Caco-2 (cell line): ENCODE data around the gene PLA2G2D. TPM values are rescaled to one million over a fixed set of nuclear protein-coding genes. Genes with fewer than 3 reads are reported as not detected.

Experiments
- BruUV-seq: library from RNA; stranded (reverse); fragments of 400-500 nt; replicated peaks from 2 replicates; lab custom pipeline; 2021; lab: Mats Ljungman, UMichigan
- CTCF ChIA-PET: fragments of 300-600 bp; sonication (Branson Sonifier 250); formaldehyde crosslinking; loops from one replicate; lab custom pipeline; 2022; ENCODE audit warnings: antibody characterized with exemption; lab: Charles Lee
- POLR2A ChIA-PET: fragments of 300-600 bp; sonication (Branson Sonifier 250); formaldehyde crosslinking; loops from one replicate; lab custom pipeline; 2022; ENCODE audit warnings: antibody characterized with exemption; lab: Charles Lee
- DNase-seq, 2 experiments: peaks; one replicate each; pipeline versions ENCODE4 v3.0.0 to v3.0.0-alpha.2; 2020 to 2022
- H3K27me3 ChIP-seq: replicated peaks from 2 replicates; pipeline ENCODE4 v1.6.0; 2011; ENCODE audit warnings: low read length; ENCODE audit not compliant: control insufficient read depth, insufficient read depth
- H3K36me3 ChIP-seq: 2 replicates; pipeline ENCODE4 v1.5.1; 2011; ENCODE audit warnings: low read length; ENCODE audit not compliant: control insufficient read depth, insufficient read depth
- H3K4me1 ChIP-seq: fragments of 250-450 bp; sonication (Bioruptor Pico); 2 replicates; pipeline ENCODE4 v1.5.1; 2020; ENCODE audit warnings: mild to moderate bottlenecking
- H3K4me3 ChIP-seq: 2 replicates; pipeline ENCODE4 v1.5.1; 2011; ENCODE audit warnings: low read depth, mild to moderate bottlenecking, control low read depth, low read length
- H3K9me3 ChIP-seq: fragments of 250-450 bp; sonication (Bioruptor Pico); 2 replicates; pipeline ENCODE4 v1.5.1; 2020; ENCODE audit warnings: mild to moderate bottlenecking, moderate library complexity
- H3K27ac Mint-ChIP-seq: one replicate; pipeline ENCODE4 v1.8.0; 2022; ENCODE audit warnings: mixed read lengths; ENCODE audit not compliant: unreplicated experiment
- H3K27me3 Mint-ChIP-seq: one replicate; pipeline ENCODE4 v1.8.0; 2022; ENCODE audit warnings: mixed read lengths; ENCODE audit not compliant: insufficient read depth, unreplicated experiment
- H3K36me3 Mint-ChIP-seq: one replicate; pipeline ENCODE4 v1.8.0; 2022; ENCODE audit warnings: mild to moderate bottlenecking, mixed read lengths; ENCODE audit not compliant: insufficient read depth, unreplicated experiment
- H3K4me1 Mint-ChIP-seq: one replicate; pipeline ENCODE4 v1.8.0; 2022; ENCODE audit warnings: low read depth, mixed read lengths; ENCODE audit not compliant: unreplicated experiment
- H3K4me3 Mint-ChIP-seq: one replicate; pipeline ENCODE4 v1.8.0; 2022; ENCODE audit warnings: mild to moderate bottlenecking, moderate library complexity, mixed read lengths; ENCODE audit not compliant: unreplicated experiment
- H3K9me3 Mint-ChIP-seq: one replicate; pipeline ENCODE4 v1.8.0; 2022; ENCODE audit warnings: mixed read lengths; ENCODE audit not compliant: unreplicated experiment
- CTCF ChIP-seq, 2 experiments: fragments of 200-600 bp in 1 of 2; IDR thresholded peaks; 1 replicate in 1 of 2; 2 replicates in 1 of 2; pipeline versions ENCODE4 v1.5.1 to v1.8.0; 2011 to 2022; ENCODE audit warnings: antibody characterized with exemption in 1 of 2, control low read depth in 1 of 2, inconsistent platforms in 1 of 2, low read depth in 1 of 2, low read length in 1 of 2, mild to moderate bottlenecking in 1 of 2, moderate library complexity in 1 of 2; ENCODE audit not compliant: insufficient read depth in 1 of 2, severe bottlenecking in 1 of 2, unreplicated experiment in 1 of 2
- intact Hi-C: fragments of 100-400 bp; cut with micrococcal nuclease; formaldehyde crosslinking; loops from one replicate; pipeline ENCODE4 v1.10.0; 2022; ENCODE audit not compliant: unreplicated experiment
- total RNA-seq: library from RNA; stranded (reverse); gene quantifications from 2 replicates; pipeline ENCODE4 v1.2.3, GENCODE V29; 2022

PLA2G2D gene
- total RNA-seq, 1 experiment from 2014 or later = not detected

GRCh38 chr1:20110679-20111078, 8.7 kb downstream of the PLA2G2D start:
- CTCF ChIA-PET = no interaction called here
- DNase-seq = no peak

GRCh38 chr1:20109223-20109856, 10.0 kb downstream of the PLA2G2D start:
- ChIA-PET CTCF (interaction anchor here (0.7 kb wide), 1 partner anchor 194 kb away, joined by 3 read pairs; no protein-coding TSS in a partner anchor), POLR2A (no interaction called here)
- no peaks in the 10 kb centered on the region for H3K36me3 Mint-ChIP-seq
- BruUV-seq = no TSS peak
- H3K27me3 Mint-ChIP-seq = no peaks in the 10 kb centered on the region
- H3K36me3 ChIP-seq = no peaks in the 10 kb centered on the region
- no peak for DNase-seq
- H3K4me3 ChIP-seq = no peak overlapping the region
- no peak overlapping the region for H3K4me3 Mint-ChIP-seq
- no peak overlapping the region for H3K27ac Mint-ChIP-seq
- no peaks in the 10 kb centered on the region for H3K9me3 ChIP-seq
- no peaks in the 10 kb centered on the region for H3K4me1 Mint-ChIP-seq
- no peak for TF ChIP-seq CTCF (IDR thresholded peaks at IDR 0.05; ENCODE audit: insufficient read depth in 1 of 2, low read depth in 1 of 2, low read length in 1 of 2, severe bottlenecking in 1 of 2, unreplicated experiment in 1 of 2)
- H3K4me1 ChIP-seq = no peaks in the 10 kb centered on the region
- H3K27me3 ChIP-seq = no peaks in the 10 kb centered on the region
- peaks cover 9% of the 10 kb centered on the region for H3K9me3 Mint-ChIP-seq
- intact Hi-C loops = no loop called here

More at GRCh38 chr1:20110679-20111078, 8.7 kb downstream of the PLA2G2D start:
- no TSS peak for BruUV-seq
- no peaks in the 10 kb centered on the region for H3K9me3 ChIP-seq
- H3K27me3 ChIP-seq = no peaks in the 10 kb centered on the region
- Mint-ChIP-seq H3K36me3 (no peaks in the 10 kb centered on the region), H3K4me3 (no peak overlapping the region), H3K9me3 (peaks cover 9% of the 10 kb centered on the region), H3K27me3 (no peaks in the 10 kb centered on the region), H3K27ac (no peak overlapping the region), H3K4me1 (no peaks in the 10 kb centered on the region)
- no peak overlapping the region for H3K4me3 ChIP-seq
- POLR2A ChIA-PET = no interaction called here
- no peaks in the 10 kb centered on the region for H3K4me1 ChIP-seq
- no peaks in the 10 kb centered on the region for H3K36me3 ChIP-seq
- TF ChIP-seq CTCF (IDR thresholded peaks at IDR 0.05; ENCODE audit: insufficient read depth in 1 of 2, low read depth in 1 of 2, low read length in 1 of 2, severe bottlenecking in 1 of 2, unreplicated experiment in 1 of 2) = no peak
- intact Hi-C loops = no loop called here

GRCh38 chr1:20108366-20109123, 10.8 kb downstream of the PLA2G2D start:
- H3K4me3 Mint-ChIP-seq = no peak overlapping the region
- H3K36me3 ChIP-seq = no peaks in the 10 kb centered on the region
- BruUV-seq = no TSS peak
- no peaks in the 10 kb centered on the region for H3K27me3 Mint-ChIP-seq
- no peaks in the 10 kb centered on the region for H3K4me1 Mint-ChIP-seq
- H3K4me3 ChIP-seq = no peak overlapping the region
- ChIA-PET CTCF (no interaction called here), POLR2A (no interaction called here)
- intact Hi-C loops = no loop called here
- H3K4me1 ChIP-seq = no peaks in the 10 kb centered on the region
- TF ChIP-seq CTCF (IDR thresholded peaks at IDR 0.05; ENCODE audit: insufficient read depth in 1 of 2, low read depth in 1 of 2, low read length in 1 of 2, severe bottlenecking in 1 of 2, unreplicated experiment in 1 of 2) = no peak
- H3K36me3 Mint-ChIP-seq = no peaks in the 10 kb centered on the region
- H3K27me3 ChIP-seq = no peaks in the 10 kb centered on the region
- H3K27ac Mint-ChIP-seq = no peak overlapping the region
- DNase-seq = no peak
- no peaks in the 10 kb centered on the region for H3K9me3 ChIP-seq
- H3K9me3 Mint-ChIP-seq = peaks cover 9% of the 10 kb centered on the region
